Prostate gland (tissue), 2 donors: Measurements from ENCODE around the gene ONECUT2. TPM values are rescaled to one million over a fixed set of nuclear protein-coding genes. Genes with fewer than 3 reads are reported as not detected.

Source experiments
- DNase-seq: peaks from one replicate; pipeline ENCODE4 v3.0.0-alpha.2; 2019; ENCODE audit warnings: low spot score
- H3K27ac ChIP-seq, 2 donors: fragments of 200-600 bp; sonication (generic); 2 replicates each; pipeline ENCODE4 v1.5.1; 2017 to 2019
- H3K27me3 ChIP-seq: fragments of 200-600 bp; sonication (generic); replicated peaks from 2 replicates; pipeline ENCODE4 v1.5.1; 2019; ENCODE audit not compliant: insufficient read depth
- H3K36me3 ChIP-seq, 2 donors: fragments of 200-600 bp; sonication (generic); 1 replicate in 1 of 2; 2 replicates in 1 of 2; pipeline versions ENCODE4 v1.5.1 to v1.8.1; 2017 to 2019
- H3K4me1 ChIP-seq: fragments of 200-600 bp; sonication (generic); replicated peaks from 2 replicates; pipeline ENCODE4 v1.5.1; 2019
- H3K4me3 ChIP-seq, 2 donors: fragments of 200-600 bp; sonication (generic); 2 replicates each; pipeline ENCODE4 v1.5.1; 2017 to 2019
- H3K9me3 ChIP-seq: fragments of 200-600 bp; sonication (generic); 2 replicates; pipeline ENCODE4 v1.5.1; 2017
- POLR2A ChIP-seq: fragments of 450-650 bp; IDR thresholded peaks from one replicate; pipeline ENCODE4 v1.6.1; 2016; ENCODE audit warnings: antibody characterized with exemption, mild to moderate bottlenecking
- POLR2AphosphoS5 ChIP-seq: sonication (generic); formaldehyde crosslinking; IDR thresholded peaks from one replicate; pipeline ENCODE4 v1.6.1; 2017; ENCODE audit warnings: antibody characterized with exemption
- WGBS: methylation state at CpG from one replicate; pipeline ENCODE4 v1.1.5; 2018; 5-methylcytosine and 5-hydroxymethylcytosine counted together
- intact Hi-C: fragments of 100-400 bp; cut with DNase I; formaldehyde crosslinking; loops from one replicate; pipeline ENCODE4 v1.14.2; 2022
- total RNA-seq, 2 donors: library from RNA; depleted of rRNA; stranded (reverse); fragments of >200 nt; gene quantifications; one replicate each; pipeline ENCODE4 v1.1.0, GENCODE V29; 2016
- TF ChIP-seq, protein P1 (sequence below), 4 experiments: fragments of 200-600 bp in 2 of 4; fragments of 450-650 bp in 2 of 4; sonication (generic) in 2 of 4; IDR thresholded peaks; 1 replicate in 3 of 4; 2 replicates in 1 of 4; pipeline ENCODE4 v1.5.1; 2016 to 2019; ENCODE audit warnings: antibody characterized with exemption in 4 of 4, mild to moderate bottlenecking in 2 of 4, moderate library complexity in 2 of 4

ONECUT2 gene
- total RNA-seq, 2 donors from 2014 or later: 0.09 to 0.45 TPM

DNA sequence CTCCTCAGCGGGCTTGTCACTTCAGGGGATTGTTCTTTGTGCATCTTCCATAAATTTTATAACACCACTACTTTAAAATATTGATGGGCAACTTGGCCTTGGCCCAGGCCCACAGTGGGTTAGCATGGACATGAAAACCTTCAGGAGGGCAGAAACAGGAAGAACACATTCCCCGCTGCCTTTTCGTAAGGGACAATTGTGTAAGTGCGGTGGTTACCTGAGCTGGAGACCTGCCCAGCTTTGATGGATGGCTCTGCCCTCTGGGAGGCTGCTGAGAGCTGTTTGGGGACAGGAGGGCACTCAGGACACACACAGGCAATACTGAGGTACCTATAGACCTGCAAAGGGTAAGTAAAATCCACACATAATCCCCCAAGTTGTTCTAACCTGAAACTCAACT is 104.5 kb downstream of the ONECUT2 start:
- 56% methylated on average over 4 of the region's 4 CpGs for WGBS
- Histone ChIP-seq H3K27me3 (no peaks in the 10 kb centered on the region), H3K36me3 (no peaks in the 10 kb centered on the region), H3K4me3 (no peak overlapping the region), H3K27ac (no peak overlapping the region), H3K9me3 (no peaks in the 10 kb centered on the region), H3K4me1 (no peaks in the 10 kb centered on the region)
- DNase-seq: no peak
- intact Hi-C loops: no loop called here
- no peak for TF ChIP-seq POLR2A
- TF ChIP-seq, protein P1, sequence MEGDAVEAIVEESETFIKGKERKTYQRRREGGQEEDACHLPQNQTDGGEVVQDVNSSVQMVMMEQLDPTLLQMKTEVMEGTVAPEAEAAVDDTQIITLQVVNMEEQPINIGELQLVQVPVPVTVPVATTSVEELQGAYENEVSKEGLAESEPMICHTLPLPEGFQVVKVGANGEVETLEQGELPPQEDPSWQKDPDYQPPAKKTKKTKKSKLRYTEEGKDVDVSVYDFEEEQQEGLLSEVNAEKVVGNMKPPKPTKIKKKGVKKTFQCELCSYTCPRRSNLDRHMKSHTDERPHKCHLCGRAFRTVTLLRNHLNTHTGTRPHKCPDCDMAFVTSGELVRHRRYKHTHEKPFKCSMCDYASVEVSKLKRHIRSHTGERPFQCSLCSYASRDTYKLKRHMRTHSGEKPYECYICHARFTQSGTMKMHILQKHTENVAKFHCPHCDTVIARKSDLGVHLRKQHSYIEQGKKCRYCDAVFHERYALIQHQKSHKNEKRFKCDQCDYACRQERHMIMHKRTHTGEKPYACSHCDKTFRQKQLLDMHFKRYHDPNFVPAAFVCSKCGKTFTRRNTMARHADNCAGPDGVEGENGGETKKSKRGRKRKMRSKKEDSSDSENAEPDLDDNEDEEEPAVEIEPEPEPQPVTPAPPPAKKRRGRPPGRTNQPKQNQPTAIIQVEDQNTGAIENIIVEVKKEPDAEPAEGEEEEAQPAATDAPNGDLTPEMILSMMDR (IDR thresholded peaks at IDR 0.05): no peak
- no peak for TF ChIP-seq POLR2AphosphoS5

Other genes with a start within 250 kb of the ONECUT2 start
- gene ST8SIA3, start 82.8 kb upstream of the ONECUT2 start, total RNA-seq: 10 to 100 TPM in 1 of 2 donors, not detected in 1; 13.1 TPM
- gene FECH, start 151.3 kb downstream of the ONECUT2 start, total RNA-seq: 10 to 100 TPM; 25.8 to 71.0 TPM
- gene NARS1, start 186.5 kb downstream of the ONECUT2 start, total RNA-seq: 100 to 1,000 TPM; 101 to 152 TPM